ENCODE data around the gene TTC38. TPM values are rescaled to one million over a fixed set of nuclear protein-coding genes. Genes with fewer than 3 reads are reported as not detected.
A peak's percentile ranks its signal among the peaks of the same experiment; 100 is the strongest.
"Not testable (repeated sequence)": the region's sequence is repeated elsewhere in the genome, so short reads cannot be mapped to it uniquely, and the experiment has no call there.

Gene TTC38
- total RNA-seq, 2 donors from 2014 or later: 10.1 to 16.5 TPM

GRCh38 chr22:46297151-46297812, 29.5 kb downstream of the TTC38 start:
- Mint-ChIP-seq H3K27ac (peak overlapping the region; percentile 80), H3K27me3 (ENCODE audit: low read depth) (no peaks in the 10 kb centered on the region), H3K4me1 (ENCODE audit: low read depth) (peaks cover 47% of the 10 kb centered on the region), H3K36me3 (ENCODE audit: insufficient read depth in 2 of 2) (peaks cover 21 to 29% of the 10 kb centered on the region in 2 donors), H3K4me3 (peak overlapping the region; percentile 94 to 98), H3K9me3 (no peaks in the 10 kb centered on the region)
- DNase-seq (peak; percentile 21 to 28), ATAC-seq (replicated peaks in 1 of 2) (peak; percentile 13 to 16)

GRCh38 chr22:46299101-46299500, 31.3 kb downstream of the TTC38 start:
- ATAC-seq (replicated peaks in 1 of 2) (no peak), DNase-seq (no peak)
- no peak overlapping the region for H3K27ac Mint-ChIP-seq
- peaks cover 47% of the 10 kb centered on the region for H3K4me1 Mint-ChIP-seq (ENCODE audit: low read depth)
- H3K27me3 Mint-ChIP-seq (ENCODE audit: low read depth): no peaks in the 10 kb centered on the region
- no peaks in the 10 kb centered on the region for H3K9me3 Mint-ChIP-seq
- peaks cover 23 to 34% of the 10 kb centered on the region in 2 donors for H3K36me3 Mint-ChIP-seq (ENCODE audit: insufficient read depth in 2 of 2)
- H3K4me3 Mint-ChIP-seq: peak overlapping the region; percentile 42 to 94

DNA sequence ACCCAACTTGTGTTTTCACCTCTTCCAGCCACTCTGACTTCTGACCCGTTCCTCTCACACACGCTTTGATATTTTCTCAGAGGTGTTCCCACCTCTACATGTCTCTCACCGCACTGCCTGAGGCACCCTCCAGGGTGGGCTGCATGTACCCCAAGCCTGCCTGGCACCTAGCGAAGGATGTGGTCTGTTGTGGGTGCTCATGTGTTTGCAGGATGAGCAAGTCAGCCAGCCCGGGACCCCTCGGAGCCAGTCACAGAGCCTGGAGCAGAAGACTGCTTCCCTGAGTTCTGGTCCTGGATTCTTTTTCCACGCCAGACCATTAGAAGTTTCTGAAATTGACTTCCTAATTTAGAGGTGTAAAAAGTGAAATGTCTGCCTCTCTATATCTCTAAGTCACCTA, 32.7 kb downstream of the TTC38 start:
- Mint-ChIP-seq H3K4me3 (no peak overlapping the region), H3K4me1 (ENCODE audit: low read depth) (peaks cover 44% of the 10 kb centered on the region), H3K9me3 (no peaks in the 10 kb centered on the region), H3K27me3 (ENCODE audit: low read depth) (no peaks in the 10 kb centered on the region), H3K27ac (no peak overlapping the region), H3K36me3 (ENCODE audit: insufficient read depth in 2 of 2) (peaks cover 23 to 36% of the 10 kb centered on the region in 2 donors)
- ATAC-seq (replicated peaks in 1 of 2) (no peak), DNase-seq (no peak)

DNA sequence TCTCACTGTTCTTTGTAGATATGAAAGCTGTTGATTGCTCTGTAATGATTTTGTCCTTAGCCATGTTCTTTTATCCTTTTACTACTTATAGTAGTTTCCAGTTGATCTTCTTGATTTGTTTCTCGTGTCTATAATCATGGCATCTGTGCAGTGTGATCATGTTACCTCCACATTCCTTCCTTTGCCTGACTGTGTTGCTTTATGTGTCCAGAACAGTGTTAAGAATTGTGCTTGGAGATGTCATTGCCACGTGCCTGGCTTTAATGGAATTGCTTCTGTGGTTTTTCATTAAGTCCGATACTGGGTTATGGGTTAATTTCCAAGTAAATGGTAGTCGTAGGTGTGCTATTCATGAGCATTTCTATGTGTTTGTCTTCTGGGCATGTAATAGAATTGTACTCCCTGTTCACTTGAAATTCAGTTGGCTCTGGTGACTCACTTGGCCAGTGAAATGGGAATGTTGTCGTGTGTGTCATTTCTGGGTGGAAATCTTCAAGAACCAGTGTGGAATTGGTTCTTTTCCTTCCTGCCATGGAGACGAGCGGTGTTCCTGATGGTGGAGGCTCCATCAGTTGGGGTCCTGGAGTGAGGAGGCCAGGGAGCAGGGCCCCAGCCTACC, 35.6 kb downstream of the TTC38 start:
- Mint-ChIP-seq H3K4me1 (ENCODE audit: low read depth) (peaks cover 35% of the 10 kb centered on the region), H3K36me3 (ENCODE audit: insufficient read depth in 2 of 2) (peaks cover 20 to 40% of the 10 kb centered on the region in 2 donors), H3K4me3 (no peak overlapping the region), H3K27me3 (ENCODE audit: low read depth) (no peaks in the 10 kb centered on the region), H3K9me3 (no peaks in the 10 kb centered on the region), H3K27ac (no peak overlapping the region)
- ATAC-seq (replicated peaks in 1 of 2) (no peak), DNase-seq (no peak)

DNA sequence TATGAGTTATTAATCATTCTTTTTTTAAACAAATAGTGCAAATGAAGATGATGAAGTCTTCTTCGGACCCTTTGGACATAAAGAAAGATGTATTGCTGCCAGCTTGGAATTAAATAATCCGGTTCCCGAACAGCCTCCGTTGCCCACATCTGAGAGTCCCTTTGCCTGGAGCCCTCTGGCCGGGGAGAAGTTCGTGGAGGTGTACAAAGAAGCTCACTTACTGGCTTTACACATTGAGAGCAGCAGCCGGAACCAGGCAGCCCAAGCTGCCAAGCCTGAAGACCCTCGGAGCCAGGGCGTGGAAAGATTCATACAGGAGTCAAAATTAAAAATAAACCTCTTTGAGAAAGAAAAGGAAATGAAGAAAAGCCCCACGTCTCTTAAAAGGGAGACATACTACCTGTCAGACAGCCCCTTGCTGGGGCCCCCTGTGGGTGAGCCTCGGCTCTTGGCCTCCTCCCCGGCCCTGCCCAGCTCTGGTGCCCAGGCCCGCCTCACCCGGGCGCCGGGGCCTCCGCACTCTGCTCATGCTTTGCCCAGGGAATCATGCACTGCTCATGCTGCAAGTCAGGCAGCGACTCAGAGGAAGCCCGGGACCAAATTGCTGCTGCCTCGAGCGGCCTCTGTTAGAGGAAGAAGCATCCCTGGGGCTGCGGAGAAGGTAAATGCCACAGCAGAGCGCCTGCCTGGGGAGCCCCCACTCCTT, 40.6 kb downstream of the TTC38 start:
- no peak overlapping the region for H3K27ac Mint-ChIP-seq
- H3K27me3 Mint-ChIP-seq (ENCODE audit: low read depth): no peaks in the 10 kb centered on the region
- DNase-seq: no peak
- ATAC-seq (replicated peaks in 1 of 2): no peak
- H3K4me1 Mint-ChIP-seq (ENCODE audit: low read depth): peaks cover 22% of the 10 kb centered on the region
- no peak overlapping the region for H3K4me3 Mint-ChIP-seq
- peaks cover 12 to 16% of the 10 kb centered on the region in 2 donors for H3K36me3 Mint-ChIP-seq (ENCODE audit: insufficient read depth in 2 of 2)
- H3K9me3 Mint-ChIP-seq: no peaks in the 10 kb centered on the region

DNA sequence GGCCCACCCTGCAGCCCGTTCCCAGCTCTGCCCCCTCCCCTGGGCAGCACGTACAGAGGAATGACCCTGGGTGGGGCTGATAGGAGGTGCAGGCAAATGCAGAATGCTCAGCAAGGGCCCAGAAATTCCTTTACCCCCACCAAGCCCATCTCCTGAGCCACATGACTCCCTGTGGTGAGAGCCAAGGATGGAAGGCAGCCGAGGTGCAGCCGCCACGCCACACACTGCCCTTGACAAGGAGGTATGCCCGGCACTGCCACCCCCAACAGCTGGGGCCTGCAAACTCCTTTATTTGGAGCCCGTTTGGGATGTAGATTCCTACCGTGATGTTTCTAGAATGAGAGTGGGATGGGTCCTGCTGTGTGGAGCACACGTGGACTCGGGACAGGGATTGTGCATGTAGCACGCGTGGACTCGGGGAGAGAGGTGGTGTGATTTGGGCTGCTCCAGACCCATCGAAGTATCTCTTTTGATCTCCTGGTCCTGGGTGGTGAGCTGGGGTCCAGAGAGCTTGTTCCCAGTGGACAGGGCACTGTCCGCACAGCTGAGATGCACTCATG, 41.8 kb downstream of the TTC38 start:
- peaks cover 12 to 16% of the 10 kb centered on the region in 2 donors for H3K36me3 Mint-ChIP-seq (ENCODE audit: insufficient read depth in 2 of 2)
- H3K27me3 Mint-ChIP-seq (ENCODE audit: low read depth): no peaks in the 10 kb centered on the region
- H3K9me3 Mint-ChIP-seq: no peaks in the 10 kb centered on the region
- no peak overlapping the region for H3K27ac Mint-ChIP-seq
- DNase-seq: no peak
- ATAC-seq (replicated peaks in 1 of 2): no peak
- H3K4me1 Mint-ChIP-seq (ENCODE audit: low read depth): peaks cover 10% of the 10 kb centered on the region
- no peak overlapping the region for H3K4me3 Mint-ChIP-seq

GRCh38 chr22:46312056-46312455, 44.2 kb downstream of the TTC38 start:
- Mint-ChIP-seq H3K4me1 (ENCODE audit: low read depth) (peaks cover 5% of the 10 kb centered on the region), H3K36me3 (ENCODE audit: insufficient read depth in 2 of 2) (peaks cover 13 to 19% of the 10 kb centered on the region in 2 donors), H3K9me3 (no peaks in the 10 kb centered on the region), H3K27me3 (ENCODE audit: low read depth) (no peaks in the 10 kb centered on the region), H3K4me3 (no peak overlapping the region), H3K27ac (no peak overlapping the region)
- ATAC-seq (replicated peaks in 1 of 2): no peak
- DNase-seq: no peak

- DNase-seq: not testable (repeated sequence)
Observed at GRCh38 chr22:46312848-46313247, 45.0 kb downstream of the TTC38 start.

DNA sequence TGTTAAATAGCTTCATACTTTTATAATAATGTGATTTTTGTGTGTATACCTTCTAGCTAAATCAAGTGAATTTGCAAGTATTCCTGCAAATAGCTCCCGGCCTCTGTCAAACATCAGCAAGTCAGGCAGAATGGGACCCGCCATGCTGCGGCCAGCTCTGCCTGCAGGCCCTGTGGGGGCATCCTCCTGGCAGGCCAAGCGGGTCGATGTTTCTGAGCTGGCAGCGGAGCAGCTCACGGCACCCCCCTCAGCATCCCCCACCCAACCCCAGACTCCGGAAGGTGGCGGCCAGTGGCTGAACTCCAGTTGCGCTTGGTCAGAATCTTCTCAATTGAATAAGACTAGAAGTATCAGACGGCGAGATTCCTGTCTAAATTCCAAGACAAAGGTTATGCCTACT, 48.2 kb downstream of the TTC38 start:
- Mint-ChIP-seq H3K4me3 (no peak overlapping the region), H3K36me3 (ENCODE audit: insufficient read depth in 2 of 2) (peaks cover 8 to 31% of the 10 kb centered on the region in 2 donors), H3K27me3 (ENCODE audit: low read depth) (no peaks in the 10 kb centered on the region), H3K9me3 (no peaks in the 10 kb centered on the region), H3K4me1 (ENCODE audit: low read depth) (no peaks in the 10 kb centered on the region), H3K27ac (no peak overlapping the region)
- ATAC-seq (replicated peaks in 1 of 2): no peak
- DNase-seq: no peak

More at GRCh38 chr22:46312848-46313247, 45.0 kb downstream of the TTC38 start:
- not testable (repeated sequence) for H3K4me1 Mint-ChIP-seq (ENCODE audit: low read depth); H3K4me3 Mint-ChIP-seq; H3K9me3 Mint-ChIP-seq; H3K27ac Mint-ChIP-seq; ATAC-seq (replicated peaks in 1 of 2); H3K27me3 Mint-ChIP-seq (ENCODE audit: low read depth)
- peaks cover 13 to 25% of the 10 kb centered on the region in 2 donors for H3K36me3 Mint-ChIP-seq (ENCODE audit: insufficient read depth in 2 of 2)

- Mint-ChIP-seq H3K27me3 (ENCODE audit: low read depth) (no peaks in the 10 kb centered on the region), H3K4me3 (no peak overlapping the region), H3K9me3 (no peaks in the 10 kb centered on the region), H3K36me3 (ENCODE audit: insufficient read depth in 2 of 2) (peaks cover 5 to 32% of the 10 kb centered on the region in 2 donors), H3K27ac (no peak overlapping the region), H3K4me1 (ENCODE audit: low read depth) (no peaks in the 10 kb centered on the region)
- no peak for ATAC-seq (replicated peaks in 1 of 2)
- no peak for DNase-seq
Observed at GRCh38 chr22:46317646-46318045, 49.8 kb downstream of the TTC38 start.

- Mint-ChIP-seq H3K4me1 (ENCODE audit: low read depth) (no peaks in the 10 kb centered on the region), H3K4me3 (no peak overlapping the region), H3K9me3 (no peaks in the 10 kb centered on the region), H3K27ac (no peak overlapping the region), H3K27me3 (ENCODE audit: low read depth) (no peaks in the 10 kb centered on the region), H3K36me3 (ENCODE audit: insufficient read depth in 2 of 2) (peaks cover 5 to 32% of the 10 kb centered on the region in 2 donors)
- DNase-seq (no peak), ATAC-seq (replicated peaks in 1 of 2) (no peak)
Observed at GRCh38 chr22:46318576-46318975, 50.8 kb downstream of the TTC38 start.

DNA sequence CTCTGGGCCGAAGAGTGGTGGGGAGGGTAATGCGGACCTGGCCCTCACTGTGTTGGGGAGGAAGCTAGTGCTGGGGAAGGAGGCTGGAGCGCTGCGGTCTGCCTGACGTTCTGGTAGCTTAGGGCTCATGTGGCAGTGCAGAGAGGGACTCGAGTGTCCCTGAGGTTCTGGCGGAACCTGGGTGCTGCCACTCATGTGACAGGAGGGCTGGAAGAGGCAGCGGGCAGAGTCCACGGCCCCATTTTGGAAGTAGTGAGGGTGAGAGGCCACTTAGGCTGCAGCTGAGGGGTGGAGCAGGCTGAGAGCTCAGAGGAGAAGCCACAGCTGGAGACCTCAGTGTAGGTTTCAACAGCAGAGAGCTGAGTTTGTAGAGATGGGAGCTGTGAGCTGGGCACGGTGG, 51.5 kb downstream of the TTC38 start:
- H3K27ac Mint-ChIP-seq: no peak overlapping the region

DNA sequence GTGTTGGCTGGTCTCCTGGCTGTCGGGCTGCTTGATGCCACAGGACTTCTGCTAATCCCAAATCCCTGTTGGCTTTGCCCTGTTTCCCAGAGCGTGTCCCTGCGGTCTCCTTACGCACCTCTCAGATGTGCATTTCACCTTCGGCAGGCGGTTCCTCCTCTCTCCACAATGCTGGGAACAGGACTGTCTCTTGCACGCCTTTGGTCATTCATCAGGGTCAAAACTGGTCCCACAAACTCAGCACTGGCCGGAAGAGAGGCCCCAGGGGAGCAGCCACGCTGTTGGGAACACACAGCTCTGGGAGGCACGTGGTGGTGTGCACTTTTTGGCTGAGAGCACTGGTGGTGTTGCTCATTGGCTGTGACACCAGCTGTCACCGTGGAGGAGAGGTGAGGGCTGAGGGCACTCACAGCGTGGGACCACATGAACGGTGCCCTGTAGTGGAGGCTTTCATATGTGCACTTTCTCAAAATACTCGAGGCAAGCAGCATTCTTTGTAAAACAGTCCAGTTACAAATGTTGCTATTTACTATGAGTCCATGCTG, 52.4 kb downstream of the TTC38 start:
- no peaks in the 10 kb centered on the region for H3K4me1 Mint-ChIP-seq (ENCODE audit: low read depth)
- H3K36me3 Mint-ChIP-seq (ENCODE audit: insufficient read depth in 2 of 2): peaks cover 5 to 39% of the 10 kb centered on the region in 2 donors
- no peak overlapping the region for H3K4me3 Mint-ChIP-seq
- ATAC-seq (replicated peaks in 1 of 2): no peak
- no peak for DNase-seq
- H3K9me3 Mint-ChIP-seq: no peaks in the 10 kb centered on the region
- H3K27me3 Mint-ChIP-seq (ENCODE audit: low read depth): no peaks in the 10 kb centered on the region
- H3K27ac Mint-ChIP-seq: no peak overlapping the region

More for the DNA sequence above, 51.5 kb downstream of the TTC38 start:
- ATAC-seq (replicated peaks in 1 of 2) (no peak), DNase-seq (no peak)
- H3K4me1 Mint-ChIP-seq (ENCODE audit: low read depth): no peaks in the 10 kb centered on the region
- no peak overlapping the region for H3K4me3 Mint-ChIP-seq
- H3K27me3 Mint-ChIP-seq (ENCODE audit: low read depth): no peaks in the 10 kb centered on the region
- no peaks in the 10 kb centered on the region for H3K9me3 Mint-ChIP-seq
- H3K36me3 Mint-ChIP-seq (ENCODE audit: insufficient read depth in 2 of 2): peaks cover 5 to 37% of the 10 kb centered on the region in 2 donors
